GM21576 (cell line): ENCODE data around the gene WBP4.
"Not testable (repeated sequence)": the region's sequence is repeated elsewhere in the genome, so short reads cannot be mapped to it uniquely, and the experiment has no call there.

Experiments used
- ATAC-seq: cut with Tn5 transposase; IDR thresholded peaks from one replicate; pipeline ENCODE4 v1.9.1; 2021; ENCODE audit warnings: mild to moderate bottlenecking, moderate library complexity; ENCODE audit not compliant: unreplicated experiment

Gene WBP4

DNA sequence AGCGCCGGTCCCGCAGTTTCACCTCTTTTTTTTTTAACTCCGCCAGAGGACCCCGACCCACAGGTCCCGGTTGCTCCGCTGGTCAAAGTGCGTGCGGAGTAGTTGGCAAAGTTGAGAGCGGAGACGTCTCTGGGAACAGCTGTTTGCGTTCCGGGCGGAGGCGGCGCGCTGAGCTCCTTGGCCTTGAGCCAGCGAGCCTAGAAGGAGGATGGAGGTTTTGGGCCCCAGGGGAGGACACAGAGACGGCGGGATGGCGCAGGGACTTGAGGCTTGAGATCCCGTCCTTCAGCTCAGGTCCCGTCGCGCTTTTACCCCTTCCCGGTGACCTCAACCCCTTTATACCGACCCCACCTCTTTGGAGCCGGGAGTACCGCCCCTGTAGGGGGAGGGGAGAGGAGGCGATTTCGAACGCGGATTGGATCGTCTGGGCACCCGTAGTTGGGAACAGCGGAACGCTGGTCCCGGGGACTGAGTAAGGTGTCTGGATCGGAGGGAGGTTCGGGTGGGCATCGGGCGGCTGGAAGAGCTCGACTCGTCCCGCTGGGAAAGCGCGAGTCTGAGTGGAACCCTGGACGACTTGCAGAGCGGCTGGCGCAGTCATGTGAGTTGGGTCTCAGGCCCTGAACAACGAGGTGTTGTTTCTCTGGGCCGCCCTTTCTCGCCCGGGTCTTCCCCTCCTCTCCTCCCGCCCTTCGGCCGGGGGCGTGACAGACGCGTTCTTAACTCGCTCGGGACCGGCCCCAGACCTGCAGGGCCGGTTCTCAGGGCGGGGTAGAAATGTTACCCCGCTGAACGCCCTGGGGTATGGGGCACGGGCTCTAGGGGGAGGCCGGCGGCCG, at the start of gene WBP4:
Gene WBP4 (plus strand): TSS at position 435 of the 839 bp plus-strand sequence. CDS start 165 bp downstream, at position 600.
- peak; percentile 70 for ATAC-seq

DNA sequence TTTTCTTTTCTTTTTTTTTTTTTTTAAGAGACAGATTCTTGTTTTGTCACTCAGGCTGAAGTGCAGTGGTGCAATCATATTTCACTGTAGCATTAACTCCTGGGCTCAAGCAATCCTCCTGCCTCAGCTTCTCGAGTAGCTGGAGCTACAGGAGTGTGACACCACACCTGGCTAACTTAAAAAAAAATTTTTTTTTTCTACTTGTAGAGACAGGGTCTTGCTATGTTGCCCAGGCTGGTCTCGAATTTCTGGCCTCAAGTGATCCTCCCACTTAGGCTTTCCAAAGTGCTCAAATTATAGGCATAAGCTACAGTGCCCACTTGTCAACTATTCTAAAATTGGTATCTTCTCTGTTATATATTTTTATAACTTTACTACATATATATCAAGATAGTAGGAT, 48.8 kb upstream of the WBP4 start:
- ATAC-seq = no peak

GRCh38 chr13:41013835-41014234, 47.5 kb upstream of the WBP4 start:
- ATAC-seq = no peak

DNA sequence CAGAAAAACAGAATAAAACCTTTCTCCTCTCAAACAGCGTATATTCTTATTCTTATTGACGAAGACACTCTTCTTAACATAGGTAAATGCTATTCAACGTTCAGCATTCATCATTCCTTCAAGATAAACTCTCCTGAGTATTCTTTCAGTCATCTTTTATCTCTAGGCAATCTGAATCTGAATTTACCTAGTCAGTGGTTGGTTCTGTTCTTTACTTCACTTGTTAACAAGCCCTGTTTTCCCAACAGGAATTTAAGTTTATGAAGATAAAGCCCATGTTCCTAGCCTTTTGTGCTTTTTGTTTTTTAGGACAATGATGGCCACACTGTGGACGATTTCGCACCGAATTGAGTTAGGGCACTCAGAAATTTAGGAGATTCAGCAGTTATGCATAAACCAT, 45.4 kb upstream of the WBP4 start:
- no peak for ATAC-seq

GRCh38 chr13:41017159-41017558, 44.1 kb upstream of the WBP4 start:
- ATAC-seq = no peak

DNA sequence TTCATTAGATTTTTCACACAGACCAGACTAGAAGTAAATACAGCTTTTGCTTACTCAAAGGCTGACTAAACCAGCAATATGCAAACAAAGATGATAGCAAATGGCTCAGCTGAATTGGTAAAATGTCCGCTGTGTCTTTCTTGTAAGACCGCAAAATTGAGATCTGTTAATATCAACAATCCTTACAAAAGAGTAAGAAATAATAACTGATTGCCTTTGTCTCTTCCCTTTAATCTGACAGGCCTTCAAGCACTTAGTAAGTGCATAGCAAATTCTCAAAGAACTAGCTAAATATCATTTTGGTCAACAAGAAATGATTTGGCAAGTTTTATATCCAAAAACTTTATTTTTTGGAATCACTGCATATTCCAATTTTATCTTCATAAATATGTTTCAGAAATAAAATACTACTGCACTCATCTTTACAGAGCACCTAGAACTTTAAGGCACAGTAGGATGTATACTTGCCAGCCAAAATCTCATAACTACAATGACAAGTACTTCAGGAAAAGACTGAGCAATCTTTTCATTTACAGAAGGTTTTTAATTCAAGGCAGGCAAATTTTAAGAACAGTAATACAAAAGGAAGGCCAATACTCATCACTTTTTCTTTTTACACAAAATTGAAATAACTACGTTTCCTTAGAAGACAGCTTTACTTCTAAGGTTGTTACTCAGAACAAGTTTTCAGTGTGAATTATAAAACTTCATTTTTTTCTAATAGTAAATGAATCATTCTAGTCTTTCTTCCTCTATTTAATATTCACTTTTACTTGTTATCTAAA, 43.3 kb upstream of the WBP4 start:
- no peak for ATAC-seq

GRCh38 chr13:41018602-41018948, 42.7 kb upstream of the WBP4 start:
- no peak for ATAC-seq

DNA sequence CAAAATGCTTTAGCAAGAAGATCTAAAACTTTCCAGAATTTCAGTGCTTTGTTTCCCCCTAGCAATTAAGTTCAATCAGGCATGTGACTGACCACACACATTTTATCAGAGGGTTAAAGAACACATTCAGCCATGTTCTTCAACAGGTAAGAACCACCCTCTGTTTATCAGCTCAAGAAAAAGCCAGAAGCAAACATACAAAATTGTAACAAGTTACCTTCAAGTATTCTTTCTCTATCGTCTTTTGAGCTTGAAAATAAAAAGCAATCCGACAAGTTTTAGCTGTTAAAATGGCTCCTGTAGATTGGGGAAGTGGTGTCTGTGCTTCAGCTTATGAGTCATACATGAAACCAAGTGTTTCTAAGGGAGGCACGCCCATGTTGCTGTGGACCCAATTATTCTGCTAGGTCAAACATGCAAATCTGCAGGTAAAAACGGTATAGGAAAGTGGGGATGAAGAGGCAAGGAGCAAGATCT, 42.3 kb upstream of the WBP4 start, which contains the start of gene ELF1:
Gene ELF1 (minus strand): TSS at position 306 of the 477 bp plus-strand sequence. CDS start 37,262 bp downstream, outside the sequence.
- peak; percentile 84 for ATAC-seq

- no peak for ATAC-seq
These were observed 41.5 kb upstream of the WBP4 start for GRCh38 chr13:41019578-41020347.

DNA sequence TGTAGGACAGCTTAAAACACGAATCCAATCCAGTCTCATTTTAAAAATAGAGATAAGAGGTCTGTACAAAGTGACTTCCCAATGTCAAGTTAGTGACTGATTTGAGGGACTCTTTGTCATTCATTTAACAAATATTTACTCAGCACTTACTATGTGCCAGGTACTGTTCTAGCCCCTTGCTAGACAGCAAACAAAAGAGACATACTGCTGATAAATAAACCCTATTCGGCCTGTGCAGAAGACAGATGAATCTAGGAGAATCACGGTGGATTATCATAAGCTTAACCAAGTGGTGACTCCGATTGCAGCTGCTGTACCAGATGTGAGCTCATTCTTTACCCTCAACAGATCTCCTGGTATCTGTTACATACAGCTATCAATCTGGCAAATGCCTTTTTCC, 35.8 kb upstream of the WBP4 start:
- no peak for ATAC-seq

GRCh38 chr13:41026788-41027187, 34.5 kb upstream of the WBP4 start:
- ATAC-seq = no peak

- no peak for ATAC-seq
These were observed 33.3 kb upstream of the WBP4 start for GRCh38 chr13:41028051-41028450.

GRCh38 chr13:41029629-41030028, 31.7 kb upstream of the WBP4 start:
- ATAC-seq = no peak

DNA sequence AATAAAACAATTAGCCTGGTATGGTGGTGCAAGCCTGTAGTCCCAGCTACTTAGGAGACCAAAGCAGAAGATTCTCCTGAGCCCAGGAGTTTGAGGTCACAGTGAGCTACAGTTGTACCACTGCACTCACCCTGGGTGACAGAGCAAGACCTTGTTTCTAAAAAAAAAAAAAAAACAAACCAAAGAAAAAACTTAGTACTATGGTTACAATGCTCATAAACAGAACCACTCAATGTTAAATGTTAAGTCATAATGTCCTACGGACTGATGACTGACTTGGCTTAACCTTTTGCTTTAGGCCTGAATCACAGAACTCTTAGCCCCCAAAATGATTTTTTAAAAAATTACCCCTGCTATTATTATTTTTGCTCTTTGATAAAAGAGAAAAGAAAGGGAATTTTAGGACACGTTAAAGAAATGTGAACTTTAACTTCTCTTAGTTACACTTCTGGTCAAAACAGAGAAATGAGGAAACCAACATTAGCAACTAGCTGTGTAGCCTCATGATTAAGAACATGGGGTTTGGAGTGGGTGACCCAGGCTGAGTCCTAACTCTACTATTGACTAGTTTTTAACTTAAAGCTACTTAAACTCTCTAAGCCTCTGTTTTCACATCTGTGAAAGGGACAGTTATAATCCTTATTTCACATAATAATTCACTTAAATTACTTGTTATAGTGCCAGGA, 28.5 kb upstream of the WBP4 start:
- ATAC-seq = no peak

DNA sequence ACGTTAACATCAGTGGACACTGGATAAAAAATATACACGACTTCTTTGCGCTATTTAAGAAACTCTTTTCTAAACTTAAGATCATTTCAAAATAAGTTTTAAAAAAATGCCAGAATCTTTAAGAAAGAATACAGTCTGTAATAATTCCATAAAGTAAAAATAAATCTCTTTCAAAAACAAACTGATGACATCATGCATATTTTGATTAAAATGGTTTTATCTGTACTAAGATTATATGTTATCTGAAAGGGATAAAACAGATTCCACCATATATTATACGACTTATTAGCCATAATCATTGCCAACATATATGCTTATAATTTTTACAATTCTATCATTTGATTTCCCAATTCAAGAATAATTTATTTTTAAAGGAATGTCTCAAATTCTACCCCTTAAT, 26.9 kb upstream of the WBP4 start:
- ATAC-seq = no peak

DNA sequence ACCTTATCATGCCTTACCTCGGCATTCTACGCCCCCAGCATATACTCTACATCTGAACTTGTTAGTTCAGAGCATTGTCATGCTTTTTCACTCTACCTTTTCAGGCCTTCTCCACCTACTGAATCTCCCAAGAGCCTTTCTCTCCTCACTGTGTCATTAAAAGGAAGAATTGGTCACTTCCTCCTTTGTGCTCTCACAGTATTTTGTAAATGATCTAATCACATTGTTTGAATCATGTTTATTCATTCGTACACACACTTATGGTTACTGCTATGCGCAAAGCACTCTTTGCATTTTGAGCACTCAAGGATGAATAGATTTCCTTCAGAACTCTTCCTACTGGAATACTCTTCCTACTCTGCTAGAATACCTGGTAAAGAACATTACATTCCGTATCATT, 26.4 kb upstream of the WBP4 start:
- no peak for ATAC-seq

GRCh38 chr13:41036557-41036956, 24.8 kb upstream of the WBP4 start:
- not testable (repeated sequence) for ATAC-seq

DNA sequence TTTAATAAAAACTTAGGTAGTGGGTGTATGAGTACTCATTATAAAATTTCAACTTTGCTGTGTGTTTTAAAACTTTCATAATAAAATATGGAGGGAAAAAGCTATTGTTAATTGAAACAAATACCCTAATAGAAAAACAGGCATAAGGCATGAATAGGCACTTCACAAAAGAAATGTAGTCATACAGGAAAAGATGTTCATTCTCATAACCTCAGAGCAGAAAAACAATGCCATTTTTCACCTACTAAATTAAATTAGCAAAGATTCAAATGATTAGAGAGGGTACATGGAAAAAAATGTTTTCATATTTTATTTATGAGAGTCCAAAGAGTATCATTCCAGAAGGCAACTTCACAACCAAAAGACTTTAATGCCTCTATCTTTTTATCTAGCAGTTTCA, 21.6 kb upstream of the WBP4 start:
- no peak for ATAC-seq

DNA sequence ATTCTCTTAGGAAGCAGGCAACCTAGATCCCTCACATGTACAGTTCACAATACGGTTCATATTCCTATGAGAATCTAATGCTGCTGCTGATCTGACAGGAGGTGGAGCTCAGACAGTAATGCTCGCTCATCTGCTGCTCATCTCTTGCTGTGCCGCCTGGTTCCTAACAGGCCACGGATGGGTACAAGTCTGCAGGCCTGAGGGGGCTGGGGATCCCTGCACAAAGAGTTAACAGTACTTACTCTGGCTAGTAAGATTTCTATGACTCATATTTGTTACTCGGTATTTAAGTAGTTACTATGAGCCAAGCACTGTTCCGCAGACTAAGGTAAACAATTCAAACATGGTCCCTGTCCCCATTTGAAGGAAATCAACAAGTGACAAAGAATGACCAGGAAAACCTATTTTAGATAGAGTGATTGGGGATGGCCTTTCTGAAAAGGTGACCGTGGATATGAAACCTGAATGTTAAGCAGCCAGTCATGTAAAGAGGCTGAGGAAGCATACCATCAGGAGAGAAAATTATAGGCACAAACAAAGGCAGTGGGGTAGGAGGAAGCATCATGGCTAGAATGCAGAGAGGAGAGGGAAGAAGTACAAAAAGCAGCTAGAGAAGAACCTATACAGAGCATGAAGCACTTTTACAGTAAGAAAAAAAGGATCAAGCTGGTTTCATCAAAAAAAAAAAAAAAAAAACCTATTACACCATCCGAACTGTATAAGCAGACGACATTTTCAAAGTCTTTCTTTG, 20.6 kb upstream of the WBP4 start:
- no peak for ATAC-seq

GRCh38 chr13:41042419-41042818, 18.9 kb upstream of the WBP4 start:
- not testable (repeated sequence) for ATAC-seq
